ENCODE measurements around the gene MCTP1. TPM values are rescaled to one million over a fixed set of nuclear protein-coding genes. Genes with fewer than 3 reads are reported as not detected.
A peak's percentile ranks its signal among the peaks of the same experiment; 100 is the strongest.

The MCTP1 gene
- polyA plus RNA-seq, 1 donor from 2014 or later: 1.9 TPM

DNA sequence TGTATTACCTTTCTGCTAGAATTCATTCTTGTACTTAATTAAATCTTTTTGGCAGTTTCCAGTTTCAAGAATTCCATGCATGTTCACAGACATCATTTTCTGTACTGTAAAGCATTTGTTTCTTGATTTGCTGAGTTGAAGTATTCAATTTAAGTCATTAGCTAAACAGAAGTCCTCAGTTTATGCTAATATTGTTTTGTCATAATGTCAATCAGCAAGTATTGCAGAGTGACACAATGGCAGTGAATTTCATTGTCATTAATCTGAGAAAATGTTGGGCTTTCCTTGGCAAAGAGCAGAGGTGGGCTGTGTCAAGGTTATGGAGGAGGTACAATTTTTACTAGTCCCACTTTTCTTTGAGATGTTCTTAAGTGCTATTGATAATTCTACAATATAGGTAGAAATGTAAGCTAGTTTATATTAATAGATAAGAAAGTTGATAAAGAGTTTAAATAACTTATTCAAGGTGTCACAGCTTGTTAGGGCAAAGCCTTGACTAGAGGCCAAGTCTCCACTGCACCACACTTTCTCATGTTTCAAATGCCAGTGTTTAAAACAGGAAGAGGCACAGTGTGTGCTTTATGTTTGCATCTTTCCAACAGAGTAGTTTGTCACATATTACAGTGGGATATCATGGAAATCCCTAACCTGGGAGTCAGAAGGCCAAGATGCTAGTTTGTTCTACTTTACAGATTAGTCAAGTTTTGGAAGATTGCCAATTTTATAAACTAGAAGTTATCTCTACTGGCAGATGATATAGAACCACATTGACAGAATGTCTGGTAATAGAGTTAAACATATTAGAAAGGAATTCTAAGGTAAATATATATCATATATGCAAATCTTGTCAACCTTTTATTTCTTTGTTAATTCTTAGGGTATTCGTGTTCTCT is 610.2 kb downstream of the MCTP1 start:
- H3K79me2 ChIP-seq (replicated peaks; ENCODE audit: insufficient read depth, low read length): no peaks in the 10 kb centered on the region
- no peaks in the 10 kb centered on the region for H3F3A ChIP-seq (ENCODE audit: insufficient read depth, low read length, poor library complexity, severe bottlenecking)
- H3K9me3 ChIP-seq (ENCODE audit: low read length): no peaks in the 10 kb centered on the region
- peak; percentile 62 for TF ChIP-seq EP300 (conservative IDR thresholded peaks at IDR 0.05; ENCODE audit: poor library complexity, severe bottlenecking)
- no peak for TF ChIP-seq EZH2 (IDR thresholded peaks at IDR 0.05; ENCODE audit: borderline replicate concordance, insufficient read depth, low read length, poor library complexity, severe bottlenecking)
- TF ChIP-seq, protein P1, sequence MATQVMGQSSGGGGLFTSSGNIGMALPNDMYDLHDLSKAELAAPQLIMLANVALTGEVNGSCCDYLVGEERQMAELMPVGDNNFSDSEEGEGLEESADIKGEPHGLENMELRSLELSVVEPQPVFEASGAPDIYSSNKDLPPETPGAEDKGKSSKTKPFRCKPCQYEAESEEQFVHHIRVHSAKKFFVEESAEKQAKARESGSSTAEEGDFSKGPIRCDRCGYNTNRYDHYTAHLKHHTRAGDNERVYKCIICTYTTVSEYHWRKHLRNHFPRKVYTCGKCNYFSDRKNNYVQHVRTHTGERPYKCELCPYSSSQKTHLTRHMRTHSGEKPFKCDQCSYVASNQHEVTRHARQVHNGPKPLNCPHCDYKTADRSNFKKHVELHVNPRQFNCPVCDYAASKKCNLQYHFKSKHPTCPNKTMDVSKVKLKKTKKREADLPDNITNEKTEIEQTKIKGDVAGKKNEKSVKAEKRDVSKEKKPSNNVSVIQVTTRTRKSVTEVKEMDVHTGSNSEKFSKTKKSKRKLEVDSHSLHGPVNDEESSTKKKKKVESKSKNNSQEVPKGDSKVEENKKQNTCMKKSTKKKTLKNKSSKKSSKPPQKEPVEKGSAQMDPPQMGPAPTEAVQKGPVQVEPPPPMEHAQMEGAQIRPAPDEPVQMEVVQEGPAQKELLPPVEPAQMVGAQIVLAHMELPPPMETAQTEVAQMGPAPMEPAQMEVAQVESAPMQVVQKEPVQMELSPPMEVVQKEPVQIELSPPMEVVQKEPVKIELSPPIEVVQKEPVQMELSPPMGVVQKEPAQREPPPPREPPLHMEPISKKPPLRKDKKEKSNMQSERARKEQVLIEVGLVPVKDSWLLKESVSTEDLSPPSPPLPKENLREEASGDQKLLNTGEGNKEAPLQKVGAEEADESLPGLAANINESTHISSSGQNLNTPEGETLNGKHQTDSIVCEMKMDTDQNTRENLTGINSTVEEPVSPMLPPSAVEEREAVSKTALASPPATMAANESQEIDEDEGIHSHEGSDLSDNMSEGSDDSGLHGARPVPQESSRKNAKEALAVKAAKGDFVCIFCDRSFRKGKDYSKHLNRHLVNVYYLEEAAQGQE (IDR thresholded peaks at IDR 0.05; ENCODE audit: borderline replicate concordance): no peak
- peak; percentile 28 for TF ChIP-seq POLR2AphosphoS5 (IDR thresholded peaks at IDR 0.05)
- no peak for TF ChIP-seq RAD21 (conservative IDR thresholded peaks at IDR 0.05)
- no peak for TF ChIP-seq SMC3 (conservative IDR thresholded peaks at IDR 0.05; ENCODE audit: poor library complexity)
- TF ChIP-seq TAF1 (IDR thresholded peaks at IDR 0.05; ENCODE audit: low read depth): no peak
- TF ChIP-seq, protein P2, sequence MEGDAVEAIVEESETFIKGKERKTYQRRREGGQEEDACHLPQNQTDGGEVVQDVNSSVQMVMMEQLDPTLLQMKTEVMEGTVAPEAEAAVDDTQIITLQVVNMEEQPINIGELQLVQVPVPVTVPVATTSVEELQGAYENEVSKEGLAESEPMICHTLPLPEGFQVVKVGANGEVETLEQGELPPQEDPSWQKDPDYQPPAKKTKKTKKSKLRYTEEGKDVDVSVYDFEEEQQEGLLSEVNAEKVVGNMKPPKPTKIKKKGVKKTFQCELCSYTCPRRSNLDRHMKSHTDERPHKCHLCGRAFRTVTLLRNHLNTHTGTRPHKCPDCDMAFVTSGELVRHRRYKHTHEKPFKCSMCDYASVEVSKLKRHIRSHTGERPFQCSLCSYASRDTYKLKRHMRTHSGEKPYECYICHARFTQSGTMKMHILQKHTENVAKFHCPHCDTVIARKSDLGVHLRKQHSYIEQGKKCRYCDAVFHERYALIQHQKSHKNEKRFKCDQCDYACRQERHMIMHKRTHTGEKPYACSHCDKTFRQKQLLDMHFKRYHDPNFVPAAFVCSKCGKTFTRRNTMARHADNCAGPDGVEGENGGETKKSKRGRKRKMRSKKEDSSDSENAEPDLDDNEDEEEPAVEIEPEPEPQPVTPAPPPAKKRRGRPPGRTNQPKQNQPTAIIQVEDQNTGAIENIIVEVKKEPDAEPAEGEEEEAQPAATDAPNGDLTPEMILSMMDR (IDR thresholded peaks at IDR 0.05; ENCODE audit: poor library complexity, severe bottlenecking): no peak
- TF ChIP-seq MXI1 (conservative IDR thresholded peaks at IDR 0.05; ENCODE audit: poor library complexity, severe bottlenecking): no peak
- no peaks in the 10 kb centered on the region for H3K27me3 ChIP-seq (ENCODE audit: insufficient read depth, low read depth, low read length)
- no peaks in the 10 kb centered on the region for H3K36me3 ChIP-seq (ENCODE audit: insufficient read depth, low read length)
- H2AFZ ChIP-seq (ENCODE audit: low read depth, low read length): no peak overlapping the region
- H4K20me1 ChIP-seq (ENCODE audit: insufficient read depth): no peaks in the 10 kb centered on the region
- no peak overlapping the region for H3K4me2 ChIP-seq (ENCODE audit: low read length)
- H3K9me2 ChIP-seq (ENCODE audit: insufficient read depth, low read length): no peaks in the 10 kb centered on the region
- no peak overlapping the region for H3K4me3 ChIP-seq (ENCODE audit: low read length)
- H3K27ac ChIP-seq (ENCODE audit: low read length): no peak overlapping the region
- H3K9ac ChIP-seq (ENCODE audit: low read length): no peak overlapping the region

DNA sequence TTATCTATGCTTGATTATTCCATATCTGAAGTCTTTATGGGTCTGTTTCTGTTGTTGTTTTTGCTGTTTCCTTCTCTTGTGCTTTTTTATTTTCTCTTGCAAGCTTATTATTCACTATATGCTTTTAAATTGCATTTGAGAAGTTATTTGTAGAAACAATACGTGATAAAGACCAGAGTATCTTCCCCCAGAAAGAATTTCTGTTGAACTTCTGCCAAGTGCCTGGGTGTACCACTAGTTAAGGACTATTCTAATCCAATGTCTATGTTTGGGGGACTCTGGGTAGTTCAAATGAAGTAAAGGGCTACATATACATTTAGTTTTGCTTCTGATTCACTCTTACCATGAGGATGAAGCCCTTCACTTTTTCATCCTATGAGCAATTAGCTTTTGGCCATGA is 612.1 kb downstream of the MCTP1 start:
- Histone ChIP-seq H3K79me2 (replicated peaks; ENCODE audit: insufficient read depth, low read length) (no peaks in the 10 kb centered on the region), H3K36me3 (ENCODE audit: insufficient read depth, low read length) (no peaks in the 10 kb centered on the region), H3K4me2 (ENCODE audit: low read length) (no peak overlapping the region), H3K9me3 (ENCODE audit: low read length) (no peaks in the 10 kb centered on the region), H3F3A (ENCODE audit: insufficient read depth, low read length, poor library complexity, severe bottlenecking) (no peaks in the 10 kb centered on the region), H3K9ac (ENCODE audit: low read length) (no peak overlapping the region), H3K27me3 (ENCODE audit: insufficient read depth, low read depth, low read length) (no peaks in the 10 kb centered on the region), H3K4me3 (ENCODE audit: low read length) (no peak overlapping the region), H3K27ac (ENCODE audit: low read length) (no peak overlapping the region), H4K20me1 (ENCODE audit: insufficient read depth) (no peaks in the 10 kb centered on the region), H2AFZ (ENCODE audit: low read depth, low read length) (no peak overlapping the region), H3K9me2 (ENCODE audit: insufficient read depth, low read length) (no peaks in the 10 kb centered on the region)
- no peak for TF ChIP-seq TAF1 (IDR thresholded peaks at IDR 0.05; ENCODE audit: low read depth)
- TF ChIP-seq EP300 (conservative IDR thresholded peaks at IDR 0.05; ENCODE audit: poor library complexity, severe bottlenecking): no peak
- no peak for TF ChIP-seq EZH2 (IDR thresholded peaks at IDR 0.05; ENCODE audit: borderline replicate concordance, insufficient read depth, low read length, poor library complexity, severe bottlenecking)
- TF ChIP-seq, protein P1 (IDR thresholded peaks at IDR 0.05; ENCODE audit: borderline replicate concordance): no peak
- no peak for TF ChIP-seq RAD21 (conservative IDR thresholded peaks at IDR 0.05)
- TF ChIP-seq SMC3 (conservative IDR thresholded peaks at IDR 0.05; ENCODE audit: poor library complexity): no peak
- no peak for TF ChIP-seq MXI1 (conservative IDR thresholded peaks at IDR 0.05; ENCODE audit: poor library complexity, severe bottlenecking)
- no peak for TF ChIP-seq POLR2AphosphoS5 (IDR thresholded peaks at IDR 0.05)
- TF ChIP-seq, protein P2 (IDR thresholded peaks at IDR 0.05; ENCODE audit: poor library complexity, severe bottlenecking): no peak

Measured in neural cell (in vitro differentiated cells).